ENCODE data around the gene VWA8. TPM values are rescaled to one million over a fixed set of nuclear protein-coding genes. Genes with fewer than 3 reads are reported as not detected.

VWA8 gene
- polyA plus RNA-seq, 1 donor (not counting 4 experiments of a cell fraction or from before 2014, with no cell fraction given): 17.8 TPM

DNA sequence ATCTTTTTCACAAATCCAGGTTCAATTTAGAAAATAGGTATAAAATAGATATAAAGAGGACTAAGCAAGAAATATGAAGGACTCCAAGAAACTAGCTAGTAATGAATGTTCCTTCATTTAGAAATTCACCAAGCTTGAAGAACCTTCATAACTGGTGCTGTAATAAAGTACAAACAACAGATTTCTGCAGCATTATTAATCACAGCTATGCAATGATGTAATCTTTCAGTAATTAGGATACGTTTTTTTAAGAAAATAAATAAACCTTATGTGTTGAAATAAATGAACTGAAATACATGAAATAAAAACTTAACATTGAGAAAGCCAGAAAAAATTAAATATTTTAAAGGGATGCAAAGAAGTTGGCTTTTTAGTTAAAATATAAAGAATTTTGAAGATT, 267.5 kb downstream of the VWA8 start:
- Histone ChIP-seq H3K4me2 (ENCODE audit: control insufficient read depth, extremely low read depth, insufficient read depth, low read depth, low read length) (no peak overlapping the region), H3K9me1 (ENCODE audit: control insufficient read depth, extremely low read depth, insufficient read depth, low read length) (no peaks in the 10 kb centered on the region), H3K9me3 (ENCODE audit: control insufficient read depth, low read depth, low read length) (no peaks in the 10 kb centered on the region), H4K20me1 (ENCODE audit: control insufficient read depth, extremely low read depth, insufficient read depth, low read length) (no peaks in the 10 kb centered on the region), H3K4me1 (ENCODE audit: control insufficient read depth, extremely low read depth, insufficient read depth, low read length) (peaks cover 26% of the 10 kb centered on the region), H3K36me3 (ENCODE audit: control insufficient read depth in 2 of 2, extremely low read depth in 1 of 2, insufficient read depth in 2 of 2, low read length in 2 of 2) (peaks cover 0 to 1% of the 10 kb centered on the region in 2 experiments), H3K79me2 (ENCODE audit: control insufficient read depth, insufficient read depth, low read length) (no peaks in the 10 kb centered on the region), H3K9ac (ENCODE audit: control insufficient read depth, extremely low read depth, insufficient read depth, low read length) (no peak overlapping the region), H3K27me3 (ENCODE audit: control insufficient read depth, extremely low read depth, insufficient read depth, low read length) (no peaks in the 10 kb centered on the region), H3K4me3 (ENCODE audit: control insufficient read depth in 2 of 3, extremely low read depth in 1 of 3, insufficient read depth in 2 of 3, low read depth in 1 of 3, low read length in 3 of 3) (no peak overlapping the region), H3K27ac (ENCODE audit: control insufficient read depth, insufficient read depth, low read length) (no peak overlapping the region), H2AFZ (ENCODE audit: control insufficient read depth, low read length) (no peak overlapping the region)
- TF ChIP-seq, protein P1, sequence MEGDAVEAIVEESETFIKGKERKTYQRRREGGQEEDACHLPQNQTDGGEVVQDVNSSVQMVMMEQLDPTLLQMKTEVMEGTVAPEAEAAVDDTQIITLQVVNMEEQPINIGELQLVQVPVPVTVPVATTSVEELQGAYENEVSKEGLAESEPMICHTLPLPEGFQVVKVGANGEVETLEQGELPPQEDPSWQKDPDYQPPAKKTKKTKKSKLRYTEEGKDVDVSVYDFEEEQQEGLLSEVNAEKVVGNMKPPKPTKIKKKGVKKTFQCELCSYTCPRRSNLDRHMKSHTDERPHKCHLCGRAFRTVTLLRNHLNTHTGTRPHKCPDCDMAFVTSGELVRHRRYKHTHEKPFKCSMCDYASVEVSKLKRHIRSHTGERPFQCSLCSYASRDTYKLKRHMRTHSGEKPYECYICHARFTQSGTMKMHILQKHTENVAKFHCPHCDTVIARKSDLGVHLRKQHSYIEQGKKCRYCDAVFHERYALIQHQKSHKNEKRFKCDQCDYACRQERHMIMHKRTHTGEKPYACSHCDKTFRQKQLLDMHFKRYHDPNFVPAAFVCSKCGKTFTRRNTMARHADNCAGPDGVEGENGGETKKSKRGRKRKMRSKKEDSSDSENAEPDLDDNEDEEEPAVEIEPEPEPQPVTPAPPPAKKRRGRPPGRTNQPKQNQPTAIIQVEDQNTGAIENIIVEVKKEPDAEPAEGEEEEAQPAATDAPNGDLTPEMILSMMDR (optimal IDR thresholded peaks at IDR 0.05 in 1 of 3, IDR thresholded peaks at IDR 0.05 in 1 of 3, conservative IDR thresholded peaks at IDR 0.05 in 1 of 3; ENCODE audit: extremely low read depth in 1 of 3, insufficient read depth in 2 of 3, low read length in 3 of 3): no peak
- no peak for TF ChIP-seq EZH2 (IDR thresholded peaks at IDR 0.05; ENCODE audit: low read length)
- DNase-seq (ENCODE audit: low read depth, low spot score) (no peak), FAIRE-seq (no peak)
- dilution Hi-C loops (cut with MboI; ENCODE audit: extremely low pct_ligation_motif_present, low sequenced_read_pairs): no loop called here

DNA sequence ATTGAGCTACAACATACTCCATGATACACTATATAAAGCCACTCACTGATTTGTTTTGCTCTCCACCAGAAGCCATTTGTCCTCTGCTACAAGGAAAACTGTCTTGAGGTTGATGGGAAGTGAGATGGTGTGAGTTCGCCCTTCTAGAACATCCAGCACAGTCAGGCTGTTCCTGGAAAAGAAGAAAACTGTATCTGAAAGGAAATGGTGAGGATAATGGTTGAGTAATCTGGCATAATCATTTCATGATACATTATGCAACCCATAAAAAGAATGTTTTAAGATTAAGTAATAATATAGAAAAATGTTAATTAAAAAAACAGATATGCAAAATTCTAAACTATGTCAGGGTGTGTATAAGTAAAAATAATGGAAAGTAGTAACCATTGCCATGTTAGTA, 269.6 kb downstream of the VWA8 start:
- TF ChIP-seq, protein P1 (optimal IDR thresholded peaks at IDR 0.05 in 1 of 3, IDR thresholded peaks at IDR 0.05 in 1 of 3, conservative IDR thresholded peaks at IDR 0.05 in 1 of 3; ENCODE audit: extremely low read depth in 1 of 3, insufficient read depth in 2 of 3, low read length in 3 of 3): no peak
- no peak for TF ChIP-seq EZH2 (IDR thresholded peaks at IDR 0.05; ENCODE audit: low read length)
- Histone ChIP-seq H4K20me1 (ENCODE audit: control insufficient read depth, extremely low read depth, insufficient read depth, low read length) (no peaks in the 10 kb centered on the region), H3K36me3 (ENCODE audit: control insufficient read depth in 2 of 2, extremely low read depth in 1 of 2, insufficient read depth in 2 of 2, low read length in 2 of 2) (peaks cover 0 to 3% of the 10 kb centered on the region in 2 experiments), H3K27me3 (ENCODE audit: control insufficient read depth, extremely low read depth, insufficient read depth, low read length) (no peaks in the 10 kb centered on the region), H3K4me2 (ENCODE audit: control insufficient read depth, extremely low read depth, insufficient read depth, low read depth, low read length) (no peak overlapping the region), H3K79me2 (ENCODE audit: control insufficient read depth, insufficient read depth, low read length) (no peaks in the 10 kb centered on the region), H3K9me1 (ENCODE audit: control insufficient read depth, extremely low read depth, insufficient read depth, low read length) (no peaks in the 10 kb centered on the region), H3K9ac (ENCODE audit: control insufficient read depth, extremely low read depth, insufficient read depth, low read length) (no peak overlapping the region), H3K4me3 (ENCODE audit: control insufficient read depth in 2 of 3, extremely low read depth in 1 of 3, insufficient read depth in 2 of 3, low read depth in 1 of 3, low read length in 3 of 3) (no peak overlapping the region), H3K4me1 (ENCODE audit: control insufficient read depth, extremely low read depth, insufficient read depth, low read length) (peaks cover 16% of the 10 kb centered on the region), H3K27ac (ENCODE audit: control insufficient read depth, insufficient read depth, low read length) (no peak overlapping the region), H3K9me3 (ENCODE audit: control insufficient read depth, low read depth, low read length) (no peaks in the 10 kb centered on the region), H2AFZ (ENCODE audit: control insufficient read depth, low read length) (no peak overlapping the region)
- dilution Hi-C loops (cut with MboI; ENCODE audit: extremely low pct_ligation_motif_present, low sequenced_read_pairs): no loop called here
- DNase-seq (ENCODE audit: low read depth, low spot score) (no peak), FAIRE-seq (peak; percentile 46)
